Hippocampal formation (tissue), 2 donors: ENCODE results near the gene PEAK1.
"Not testable (repeated sequence)": the region's sequence is repeated elsewhere in the genome, so short reads cannot be mapped to it uniquely, and the experiment has no call there.

Experiments used
- DNase-seq, 2 donors: peaks; one replicate each; lab custom pipeline; 2025; lab: John Stamatoyannopoulos, UW

The PEAK1 gene

DNA sequence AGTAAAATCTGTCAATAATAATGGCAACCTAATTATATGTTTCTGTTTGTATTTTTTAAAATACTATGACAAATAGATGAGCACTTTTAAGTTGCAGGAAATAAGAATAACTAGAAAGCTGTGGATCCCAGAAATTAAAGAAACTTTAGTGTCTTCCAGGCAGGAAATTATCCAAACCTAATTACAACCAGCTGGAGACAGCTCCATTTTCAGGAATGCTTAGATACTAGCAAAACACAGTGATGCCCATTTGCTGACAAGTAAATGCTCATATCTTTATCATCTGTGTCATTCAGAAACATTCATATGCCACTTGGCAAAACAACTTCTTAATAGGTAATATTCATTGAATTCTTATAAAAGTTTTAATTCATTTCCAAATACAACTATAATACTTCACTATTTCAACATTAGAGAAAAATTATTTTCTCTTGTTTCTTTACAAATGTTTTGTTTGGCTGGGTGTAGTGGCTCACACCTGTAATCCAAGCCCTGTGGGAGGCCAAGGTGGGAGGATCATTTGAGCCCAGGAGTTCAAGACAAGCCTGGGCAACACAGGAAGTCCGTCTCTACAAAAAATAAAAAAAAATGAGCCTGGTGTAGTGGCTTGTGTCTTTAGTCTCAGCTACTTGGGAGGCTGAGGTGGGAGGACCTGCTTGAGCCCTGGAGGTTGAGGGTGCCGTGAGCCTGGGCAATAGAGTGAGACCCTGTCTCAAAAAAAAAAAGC, 179.9 kb downstream of the PEAK1 start:
- DNase-seq = no peak

DNA sequence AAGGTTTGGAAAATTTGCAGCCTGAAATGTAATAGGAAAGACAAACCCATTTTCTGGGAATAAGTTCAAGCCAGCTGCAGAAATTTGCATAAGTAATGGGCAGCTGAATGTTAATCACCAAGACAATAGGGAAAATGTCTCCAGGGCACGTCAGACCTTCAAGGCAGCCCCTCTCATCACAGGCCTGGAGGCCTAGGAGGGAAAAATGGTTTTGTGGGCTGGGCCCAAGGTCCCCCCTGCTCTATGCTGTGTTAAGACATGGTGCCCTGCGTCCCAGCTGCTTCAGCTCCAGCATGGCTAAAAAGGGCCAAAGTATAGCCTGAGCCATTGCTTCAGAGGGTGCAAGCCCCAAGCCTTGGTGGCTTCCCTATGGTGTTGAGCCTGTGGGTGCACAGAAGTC, 184.3 kb downstream of the PEAK1 start:
- no peak for DNase-seq

DNA sequence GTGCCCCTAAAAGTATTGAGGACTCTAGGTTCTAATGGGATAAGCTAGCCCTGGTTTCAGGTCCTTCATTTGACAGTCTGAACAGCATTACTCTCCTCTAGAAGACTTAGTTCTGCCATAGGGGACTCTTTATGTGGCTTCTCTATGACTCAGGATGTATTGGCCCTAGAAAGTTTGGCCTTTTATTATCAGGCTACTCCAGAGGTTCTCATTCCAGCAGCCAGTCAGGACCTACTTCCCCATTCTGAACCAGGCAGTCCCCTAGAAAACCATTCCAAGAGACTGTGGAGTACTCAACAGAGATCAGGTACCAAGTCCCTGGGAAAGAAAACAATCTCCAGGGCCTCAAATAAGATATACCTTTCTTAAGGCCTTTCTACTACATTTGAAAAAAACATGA, 191.1 kb downstream of the PEAK1 start:
- DNase-seq = no peak

DNA sequence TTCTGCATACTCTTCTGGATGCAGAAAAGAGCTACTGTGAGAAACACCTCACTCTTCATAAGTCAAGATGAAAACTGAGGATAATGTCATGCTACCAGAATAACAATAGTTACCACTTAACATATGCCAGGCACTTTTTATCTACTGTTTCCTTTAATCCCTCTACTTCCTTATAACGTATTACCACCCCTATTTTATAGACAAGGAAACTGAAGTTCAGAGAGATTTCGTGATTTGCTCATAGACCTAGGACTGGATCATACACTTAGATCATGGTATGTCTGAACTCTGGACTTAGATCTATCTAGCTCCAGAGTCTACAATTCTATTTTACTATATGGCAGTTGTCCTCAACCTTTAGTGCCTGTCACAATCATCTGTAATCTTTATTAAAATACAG, 193.3 kb downstream of the PEAK1 start:
- DNase-seq = no peak

DNA sequence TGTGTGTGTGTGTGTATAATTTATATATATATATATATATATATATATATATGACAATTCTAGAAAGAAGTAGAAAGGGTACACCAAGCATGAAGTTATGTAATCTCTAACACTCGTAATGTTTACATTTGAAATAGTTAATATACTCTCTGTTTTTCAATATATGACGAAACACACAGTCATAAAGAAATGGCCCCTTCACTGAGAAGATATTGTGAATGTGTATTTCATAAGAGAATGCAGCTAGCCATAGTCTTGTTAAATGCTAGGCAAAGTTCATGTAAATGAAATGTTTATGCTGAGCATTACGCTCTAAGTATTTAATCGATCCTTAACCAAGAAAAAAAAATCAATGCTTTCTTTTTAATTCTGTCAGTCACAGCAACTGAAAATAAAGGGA, 194.3 kb downstream of the PEAK1 start:
- DNase-seq = no peak

DNA sequence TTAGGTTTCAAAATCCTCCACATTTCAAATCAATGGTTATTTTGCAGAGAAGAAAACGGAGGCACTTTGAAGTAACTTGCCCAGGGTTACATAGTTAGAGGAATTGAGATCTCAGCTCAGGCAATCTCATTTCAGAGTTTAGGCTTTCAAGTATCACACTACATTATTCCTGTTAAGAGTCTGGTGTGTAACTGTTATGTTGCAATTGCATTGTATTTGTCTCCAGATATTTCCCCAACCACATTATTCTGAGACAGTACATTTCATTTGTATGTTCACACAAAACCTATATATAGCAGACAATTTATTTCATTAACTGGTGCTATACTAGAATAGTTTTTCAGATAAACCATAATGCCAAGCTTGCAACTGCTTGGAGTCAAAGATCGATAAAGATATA, 194.8 kb downstream of the PEAK1 start:
- DNase-seq = no peak

DNA sequence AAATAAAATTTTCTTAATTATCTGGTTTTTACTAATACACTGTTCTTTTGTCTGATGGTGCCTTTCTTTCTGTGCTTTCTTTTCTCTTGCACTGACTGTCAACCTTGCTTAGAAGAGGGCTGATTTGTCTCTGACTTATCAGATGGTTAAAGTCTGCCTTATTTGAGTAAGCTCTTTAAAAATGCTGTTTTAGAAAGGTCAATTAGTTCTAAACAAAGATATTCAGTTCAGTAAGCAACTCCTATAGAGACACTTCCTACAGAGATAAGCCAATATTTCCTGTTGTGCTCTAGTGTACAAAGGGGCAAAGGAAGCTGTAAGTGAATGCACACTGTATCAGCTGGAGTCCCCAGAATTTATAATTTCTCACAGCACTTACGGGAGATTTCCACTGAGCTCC, 195.6 kb downstream of the PEAK1 start:
- no peak for DNase-seq

DNA sequence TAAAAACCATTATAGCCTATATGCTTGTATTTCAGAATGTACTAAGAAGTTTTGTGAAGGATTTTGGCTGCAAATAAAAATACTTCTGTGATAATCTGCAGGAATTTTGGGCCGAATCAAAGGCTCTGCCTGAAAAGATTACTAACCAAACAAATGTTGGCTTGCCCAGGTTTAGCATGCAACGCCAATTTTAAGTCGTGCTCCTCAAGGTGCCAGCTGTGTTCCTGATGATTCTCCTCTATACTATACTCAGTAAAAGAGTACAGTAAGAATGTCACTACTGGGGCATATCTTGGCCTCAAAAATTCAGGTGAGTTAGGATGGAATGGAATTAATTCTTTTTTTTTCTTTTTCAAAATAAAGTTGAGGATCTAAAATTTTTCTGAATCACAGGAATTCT, 198.2 kb downstream of the PEAK1 start:
- DNase-seq = no peak

DNA sequence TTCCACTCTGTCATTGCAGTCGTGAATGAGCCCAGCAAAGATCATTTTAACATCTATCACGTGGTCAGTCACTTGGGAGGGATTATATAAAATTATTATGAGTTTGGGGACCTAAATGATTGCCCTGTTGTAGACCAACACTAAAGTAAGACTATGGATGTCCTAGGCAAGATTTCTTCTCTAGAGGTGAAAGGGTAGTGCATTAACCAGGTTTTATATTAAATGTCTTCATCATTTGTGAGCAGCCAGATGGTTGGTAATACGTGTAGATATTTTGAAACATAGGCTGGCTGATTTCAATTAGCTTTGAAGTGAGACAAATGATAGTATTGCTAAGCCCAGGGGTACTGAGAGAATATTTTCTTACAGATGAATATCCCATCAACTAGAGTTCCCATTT, 198.7 kb downstream of the PEAK1 start:
- DNase-seq = no peak

DNA sequence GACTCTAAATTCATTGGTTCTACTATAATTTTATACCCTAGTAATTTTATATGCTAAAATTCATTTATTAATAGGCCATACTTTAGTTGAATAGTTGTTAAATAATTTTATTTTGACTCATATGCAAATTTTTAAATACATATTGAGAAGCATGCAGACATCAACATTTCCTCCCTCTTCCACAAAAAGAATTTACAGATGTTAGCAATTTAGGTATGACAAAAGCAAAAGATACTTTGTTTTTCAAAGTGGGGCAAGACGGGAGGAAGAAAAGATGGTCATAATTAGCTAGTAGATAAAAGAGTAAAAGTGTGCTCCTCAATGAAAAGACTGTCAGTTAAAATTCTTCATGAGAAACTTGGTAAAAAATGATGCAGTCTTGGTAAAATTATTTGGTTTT, 200.1 kb downstream of the PEAK1 start:
- no peak for DNase-seq

DNA sequence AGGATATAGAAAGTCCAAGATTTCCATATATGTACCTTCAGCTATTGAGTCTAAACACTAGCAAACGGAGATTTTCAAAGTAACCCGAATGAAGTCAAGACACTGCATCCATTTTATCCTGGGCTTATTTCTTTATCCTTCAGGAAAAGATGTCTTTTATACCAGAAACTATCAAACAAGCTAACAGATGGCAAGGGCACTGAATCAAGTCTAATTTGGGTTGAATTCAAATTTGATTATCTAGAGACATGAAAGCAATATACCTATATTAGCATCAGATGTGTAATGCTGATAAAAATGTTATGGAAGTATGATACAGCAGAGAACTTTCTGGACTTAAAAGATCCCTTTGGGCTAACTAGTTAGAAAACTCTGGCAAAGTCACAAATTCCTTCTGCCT, 210.7 kb downstream of the PEAK1 start:
- DNase-seq = no peak

DNA sequence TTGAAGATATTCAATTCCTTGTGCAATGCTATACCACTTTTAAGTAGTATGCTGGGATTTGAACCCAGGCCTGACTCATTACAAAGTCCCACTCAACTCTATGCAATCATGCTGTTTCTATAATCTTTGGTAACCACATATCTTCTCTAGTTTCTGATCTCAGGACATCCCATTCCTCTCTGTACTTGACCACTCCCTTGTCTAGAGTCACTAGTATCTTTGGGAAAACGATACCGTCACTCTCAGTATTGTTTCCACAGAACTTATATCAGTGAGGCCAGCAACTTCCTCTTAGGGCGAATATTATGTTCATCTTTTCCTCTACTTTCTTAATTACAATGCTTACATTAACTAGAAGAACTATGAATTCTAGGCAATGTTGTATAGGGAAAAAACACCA, 211.7 kb downstream of the PEAK1 start:
- no peak for DNase-seq

DNA sequence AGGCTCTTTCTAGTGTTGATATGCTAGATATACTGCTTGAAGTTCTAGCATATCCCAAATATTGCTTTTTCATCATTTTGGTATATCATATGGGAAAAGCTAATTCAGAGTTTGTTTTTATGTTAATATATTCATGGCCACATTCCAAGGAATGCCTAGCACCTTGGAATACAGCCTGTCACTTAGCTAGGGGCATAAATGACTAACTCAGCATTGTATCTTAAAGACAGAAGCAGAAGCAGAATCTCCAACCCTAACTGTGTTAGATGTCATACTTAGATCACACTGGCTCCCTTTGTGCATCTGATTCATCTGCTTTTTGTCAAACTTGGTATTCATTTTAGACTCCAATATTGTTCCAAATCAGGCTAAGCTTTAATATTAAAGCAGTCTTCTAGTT, 218.2 kb downstream of the PEAK1 start:
- no peak for DNase-seq

DNA sequence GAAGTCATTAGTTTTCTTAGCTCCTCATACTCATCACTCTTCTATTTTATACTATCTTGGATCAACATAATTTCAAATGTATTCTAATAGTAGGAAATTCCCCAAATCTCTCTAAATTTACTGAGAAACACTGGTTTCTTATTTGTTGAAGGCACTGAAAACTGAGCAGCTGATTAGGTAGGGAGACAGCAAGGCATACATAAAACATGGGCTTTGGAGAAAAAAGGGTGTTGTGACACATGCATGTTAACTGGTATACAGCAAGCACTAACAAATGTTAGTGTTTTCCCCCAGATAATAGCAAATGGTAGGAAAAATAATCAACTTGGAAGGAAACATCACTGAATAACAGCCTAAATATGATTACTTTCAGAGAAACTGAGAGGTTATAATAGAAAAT, 223.5 kb downstream of the PEAK1 start:
- DNase-seq = no peak

DNA sequence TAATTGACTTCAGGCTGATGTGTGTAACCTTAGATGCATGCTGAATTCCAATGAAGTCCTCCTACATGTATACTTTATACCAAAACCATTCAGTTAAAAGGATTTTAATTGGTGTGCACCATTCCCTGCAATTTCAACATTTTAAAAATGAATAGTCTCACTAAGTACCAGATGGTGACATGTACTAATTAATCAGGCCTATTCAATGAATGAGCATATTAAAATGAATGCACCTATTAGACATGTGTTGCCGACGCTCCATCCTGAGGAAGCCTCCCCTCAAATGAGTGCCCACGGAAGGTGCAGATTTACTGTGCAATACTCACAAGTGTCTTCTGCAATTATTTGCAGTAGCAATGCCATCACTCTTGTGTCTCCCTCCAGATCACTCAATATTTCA, 224.3 kb downstream of the PEAK1 start:
- DNase-seq = no peak

DNA sequence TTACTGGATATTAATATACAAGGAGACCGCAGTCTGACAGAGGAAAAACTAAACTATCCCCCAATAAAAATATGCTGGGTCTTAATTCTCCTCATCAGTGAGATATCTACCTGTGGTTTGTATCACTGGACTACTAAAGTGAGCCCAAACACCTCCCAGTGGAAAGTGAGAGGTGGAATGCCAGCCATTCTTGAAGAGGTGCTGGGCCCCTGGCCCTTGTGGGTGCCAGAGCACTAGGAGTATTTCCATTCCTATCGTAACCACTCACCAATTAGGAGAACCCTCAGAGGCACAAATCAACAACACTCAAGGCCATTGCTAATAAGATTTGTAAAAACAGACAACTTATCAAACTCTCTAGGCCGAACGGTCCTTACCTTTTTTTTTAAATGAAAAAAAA, 227.5 kb downstream of the PEAK1 start:
- no peak for DNase-seq

DNA sequence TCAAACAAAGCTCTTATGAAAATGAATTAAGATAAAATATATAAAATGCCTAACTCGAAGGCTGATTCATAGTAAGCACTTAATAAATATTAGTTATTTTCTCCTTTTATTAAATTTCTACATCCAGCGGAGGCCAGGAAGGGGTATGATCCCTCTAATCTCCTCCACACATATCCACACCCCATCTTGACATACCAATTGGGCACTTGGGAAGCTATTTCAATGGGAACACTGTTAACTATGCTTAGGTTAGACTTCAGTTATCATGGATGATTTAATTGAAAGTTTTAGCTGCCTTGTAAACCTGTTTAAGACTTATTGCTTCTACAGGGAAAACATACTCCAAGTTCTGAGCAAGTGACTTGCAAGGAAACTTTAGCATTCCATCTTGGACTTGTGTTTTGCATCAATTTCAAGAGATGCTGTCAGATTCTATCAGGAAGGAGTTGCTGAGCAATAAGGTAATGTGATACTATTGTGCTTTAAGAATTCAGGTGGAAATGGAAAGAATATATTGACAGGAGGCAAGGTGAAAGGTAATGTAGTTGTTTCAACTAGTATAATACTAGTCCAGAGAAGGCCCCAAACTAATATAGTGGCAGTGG, 228.6 kb downstream of the PEAK1 start:
- DNase-seq = no peak

DNA sequence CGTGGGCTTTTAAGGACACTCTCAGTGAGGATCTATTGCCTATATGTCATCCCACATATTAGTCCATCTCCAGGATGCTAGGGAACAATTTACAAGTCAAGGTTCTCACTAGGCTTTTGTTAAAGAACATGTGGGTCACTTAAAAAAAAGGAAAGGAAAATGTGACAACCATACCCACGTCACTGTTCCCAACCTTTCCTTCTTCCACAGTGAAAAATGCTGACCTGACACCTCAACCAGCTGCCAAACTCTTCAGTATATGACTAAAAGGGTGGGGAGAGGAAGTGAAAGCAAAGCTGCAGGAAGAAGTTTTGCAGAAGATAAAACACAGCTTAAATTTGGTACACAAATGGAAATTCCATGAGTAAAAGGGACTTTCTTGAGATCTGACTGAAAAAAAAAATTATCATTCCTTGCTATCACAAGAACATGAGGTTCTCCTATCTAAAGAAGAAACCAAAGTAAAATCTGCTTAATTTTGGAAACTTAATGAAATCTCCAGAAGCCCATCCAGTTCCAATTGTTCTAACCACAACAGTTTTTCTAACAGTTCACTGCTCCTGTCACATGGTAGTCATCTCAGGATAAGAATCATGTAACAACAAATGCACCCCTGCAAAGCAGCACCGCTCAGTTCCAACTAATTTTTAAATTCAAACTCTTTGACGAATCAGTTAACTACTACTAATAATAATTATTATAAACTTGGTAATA, 232.0 kb downstream of the PEAK1 start:
- peak in 1 of 2 donors; percentile 56 for DNase-seq

DNA sequence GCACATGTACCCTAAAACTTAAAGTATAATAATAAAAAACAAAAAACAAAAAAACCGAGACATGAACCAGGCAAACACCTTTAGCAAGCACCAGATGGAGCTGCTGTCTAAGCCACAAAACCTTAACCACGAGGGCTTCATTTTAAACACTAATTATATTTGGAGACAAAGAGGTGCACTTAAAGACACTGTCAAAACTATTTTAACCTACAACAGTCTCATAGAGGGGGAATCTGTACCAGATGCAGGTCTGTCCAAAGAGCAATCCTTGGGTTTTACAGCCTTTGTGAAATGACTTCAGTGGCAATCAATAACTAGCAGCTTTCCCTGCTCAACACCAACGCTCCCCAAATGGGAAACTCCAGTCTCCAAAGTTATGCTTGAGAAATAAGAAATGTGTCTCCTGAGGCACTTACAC, 233.3 kb downstream of the PEAK1 start:
- peak in 1 of 2 donors; percentile 20 for DNase-seq

DNA sequence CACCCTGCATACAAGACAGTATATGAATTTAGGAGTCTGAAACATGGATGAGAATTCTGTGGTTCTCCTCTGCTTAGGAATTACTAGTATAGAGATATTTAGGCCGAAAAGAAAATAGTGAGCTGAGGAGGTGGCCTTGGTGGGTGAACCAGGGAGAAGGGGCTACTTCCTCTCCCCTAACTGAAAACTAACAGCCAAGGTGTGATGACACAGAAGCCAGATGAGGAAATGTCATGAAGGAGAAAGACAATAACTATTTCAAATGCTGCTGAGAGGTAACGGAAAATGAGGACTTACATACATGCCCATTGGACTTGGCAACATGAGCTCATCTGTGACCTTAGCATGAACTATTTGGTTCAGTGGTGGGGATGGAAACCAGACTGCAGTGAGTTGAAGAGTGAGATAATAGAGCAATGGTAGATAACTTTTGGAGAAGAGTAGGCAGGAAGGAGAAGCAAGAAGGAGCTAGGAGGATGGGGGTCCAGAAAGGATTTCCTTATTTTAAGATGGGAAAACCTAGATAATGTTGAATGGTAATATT, 234.6 kb downstream of the PEAK1 start:
- no peak for DNase-seq

DNA sequence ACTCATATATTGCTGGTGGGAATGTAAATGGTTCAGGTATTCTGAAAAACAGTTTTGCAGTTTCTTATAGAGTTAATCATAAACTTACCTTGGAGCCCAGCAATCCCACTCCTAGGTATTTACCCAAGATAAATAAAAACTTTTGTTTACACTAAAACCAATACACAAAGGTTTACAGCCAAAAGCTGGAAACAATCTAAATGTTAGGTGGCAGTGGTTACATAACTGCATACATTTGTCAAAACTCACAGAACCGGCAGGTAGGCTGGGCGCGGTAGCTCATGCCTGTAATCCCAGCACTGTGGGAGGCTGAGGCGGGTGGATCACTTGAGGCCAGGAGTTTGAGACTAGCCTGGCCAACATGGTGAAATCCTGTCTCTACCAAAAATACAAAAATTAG, 235.6 kb downstream of the PEAK1 start:
- DNase-seq = not testable (repeated sequence)

DNA sequence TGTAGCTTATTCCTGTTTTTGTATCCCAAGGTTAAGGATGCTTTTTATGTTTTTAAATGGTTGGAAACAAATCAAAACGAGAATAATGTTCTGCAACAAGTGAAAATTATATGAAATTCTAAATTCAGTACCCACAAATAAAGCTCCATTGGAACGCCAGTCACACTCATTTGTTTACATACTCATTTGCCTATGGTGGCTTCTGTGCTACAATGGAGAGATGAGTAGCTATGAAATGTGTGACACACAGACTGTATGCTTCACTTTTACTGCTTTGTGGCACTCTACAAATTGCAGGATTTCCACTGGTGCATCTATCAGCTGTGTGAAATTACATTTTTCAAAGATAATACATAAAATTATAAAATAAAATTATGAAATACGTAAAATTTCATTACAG, 236.8 kb downstream of the PEAK1 start:
- no peak for DNase-seq
